ENCODE results near the gene PPAN. TPM values are rescaled to one million over a fixed set of nuclear protein-coding genes. Genes with fewer than 3 reads are reported as not detected.

Gene PPAN
- total RNA-seq, 2 donors from 2014 or later, result 26.4 to 34.0 TPM

GRCh38 chr19:10135551-10136334, 29.6 kb downstream of the PPAN start:
- ATAC-seq, result no peak
- no peak for DNase-seq
- intact Hi-C loops (cut with DNase I, micrococcal nuclease), result no loop called here

- no peak for ATAC-seq
- intact Hi-C loops (cut with DNase I, micrococcal nuclease), result no loop called here
- no peak for DNase-seq
These were observed 30.8 kb downstream of the PPAN start for GRCh38 chr19:10136936-10137335.

DNA sequence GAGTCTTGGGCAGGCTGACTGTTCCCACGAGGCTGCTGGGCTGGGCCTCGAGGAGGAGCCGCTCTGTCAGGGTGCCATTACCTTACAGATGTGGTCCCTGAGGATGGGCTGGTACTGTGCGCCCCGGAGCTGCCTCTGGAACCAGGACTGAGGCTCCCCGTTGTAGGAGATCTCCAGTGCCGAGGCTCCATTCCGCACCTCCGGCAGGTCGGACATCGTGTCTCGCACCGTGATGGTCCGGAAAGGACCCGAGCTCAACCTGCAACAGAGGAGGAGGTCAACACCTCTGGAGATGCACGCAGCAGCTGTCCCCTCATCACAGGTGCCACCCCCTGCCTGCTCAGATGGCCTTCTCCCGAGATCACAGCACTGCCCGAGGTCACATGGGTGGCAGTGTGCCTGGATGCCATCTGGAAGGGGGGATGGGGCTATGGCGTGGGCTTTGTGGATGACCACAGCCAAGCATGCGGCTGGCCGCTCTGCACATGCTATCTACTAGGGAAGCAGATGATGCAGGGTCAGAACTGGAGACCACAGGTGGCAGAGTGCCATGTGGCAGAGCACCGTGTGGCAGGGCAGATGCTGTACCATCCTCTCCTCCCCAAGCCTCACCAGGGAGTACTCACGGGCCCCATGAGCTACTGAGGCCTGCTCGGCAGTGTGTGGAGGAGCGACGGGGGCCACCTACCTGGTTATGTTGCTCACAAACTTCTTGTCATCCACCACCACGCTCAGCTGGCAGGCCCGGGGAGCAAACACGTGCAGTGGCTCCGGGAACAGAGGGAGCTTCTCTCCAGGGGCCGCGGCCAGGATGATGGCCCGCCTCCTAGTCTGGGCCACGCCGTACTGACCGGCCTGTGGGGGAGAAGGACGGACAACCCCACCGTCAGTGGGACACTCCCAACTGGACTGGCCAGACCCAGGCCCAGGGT, 31.9 kb downstream of the PPAN start:
- ATAC-seq, result no peak
- intact Hi-C loops (cut with DNase I, micrococcal nuclease), result no loop called here
- DNase-seq, result no peak

DNA sequence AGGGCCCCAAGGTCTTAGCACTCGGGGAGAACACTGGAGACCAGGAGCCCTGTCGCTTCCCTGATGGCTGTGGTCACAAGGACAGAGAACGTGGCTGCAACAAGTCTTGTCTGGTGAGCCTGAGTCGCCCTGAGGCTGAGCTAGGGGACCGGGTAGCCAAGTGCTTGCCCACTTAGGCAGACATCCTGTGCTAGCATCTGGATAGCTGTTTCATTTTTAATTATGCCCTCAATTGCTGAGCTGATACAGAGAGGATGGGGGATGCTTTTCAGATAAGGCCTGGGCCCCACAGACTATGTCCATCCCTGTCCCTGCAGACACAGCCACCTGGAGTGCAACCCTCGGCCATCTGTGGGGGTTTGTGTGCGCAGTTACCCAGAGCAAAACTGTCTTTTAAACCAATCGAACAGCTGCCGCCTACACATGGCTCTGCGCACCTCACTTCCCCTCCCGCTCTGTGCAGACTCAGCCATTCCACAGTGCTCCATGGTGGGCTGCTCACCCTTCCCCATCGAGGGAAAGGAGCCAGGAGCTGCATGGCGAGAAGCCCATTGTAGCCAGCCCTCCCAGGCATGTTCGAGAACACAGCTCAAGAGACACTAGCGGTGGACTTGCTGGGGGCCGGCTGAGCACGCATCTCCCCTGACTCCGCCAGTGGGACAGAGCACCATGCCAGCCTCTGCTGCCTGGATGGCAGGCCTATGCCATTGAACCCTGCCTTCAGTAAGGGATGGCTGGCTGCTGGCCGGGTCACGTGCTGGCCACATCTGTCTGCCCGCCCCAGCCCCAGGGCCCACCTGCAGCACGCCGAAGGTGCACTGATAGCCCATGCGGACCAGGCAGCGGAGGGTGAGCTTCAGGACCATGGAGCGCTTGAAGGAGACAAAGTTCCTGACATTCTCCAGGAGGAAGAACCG, 33.0 kb downstream of the PPAN start:
- DNase-seq, result no peak
- no peak for ATAC-seq
- intact Hi-C loops (cut with DNase I, micrococcal nuclease), result no loop called here

DNA sequence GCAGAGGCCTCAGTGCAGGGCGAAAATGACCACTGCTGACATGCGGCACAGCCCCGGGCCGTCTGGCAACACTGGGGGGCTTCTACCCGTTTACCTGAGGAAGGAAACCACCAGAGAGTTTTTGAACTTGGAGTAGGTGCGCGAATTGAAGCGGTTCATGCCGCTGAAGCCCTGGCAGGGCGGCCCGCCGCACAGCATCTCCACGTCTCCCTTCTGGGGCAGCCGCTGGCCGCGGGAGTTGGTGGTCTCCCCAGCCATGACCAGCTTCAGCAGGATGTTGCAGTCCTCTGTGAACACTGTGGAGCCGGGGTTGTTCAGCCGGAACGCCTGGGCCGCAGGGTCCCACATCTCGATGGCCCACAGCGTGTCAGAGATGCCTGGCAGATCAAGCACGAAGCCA, 33.8 kb downstream of the PPAN start:
- ATAC-seq, result no peak
- DNase-seq, result no peak
- intact Hi-C loops (cut with DNase I, micrococcal nuclease), result no loop called here

DNA sequence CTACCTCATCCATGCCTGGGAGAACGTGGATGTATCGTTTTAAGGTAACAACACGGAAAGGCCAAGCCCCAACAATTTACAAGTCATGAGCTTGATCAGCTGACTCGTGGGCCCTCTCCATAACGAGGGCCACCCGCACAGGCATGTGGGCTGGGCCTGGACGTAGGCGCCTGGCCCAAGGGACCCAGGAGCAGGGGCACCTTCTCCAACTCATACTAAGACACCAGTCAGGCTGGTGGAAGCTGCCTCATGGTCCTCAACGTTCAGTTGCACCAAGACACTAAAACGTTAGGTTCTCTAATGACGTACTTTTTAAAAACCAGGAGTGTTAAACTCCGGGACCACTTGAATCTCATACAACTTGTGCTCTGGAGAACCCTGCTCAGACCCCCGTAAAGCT, 35.3 kb downstream of the PPAN start:
- intact Hi-C loops (cut with DNase I, micrococcal nuclease), result no loop called here
- ATAC-seq (no peak), DNase-seq (no peak)

DNA sequence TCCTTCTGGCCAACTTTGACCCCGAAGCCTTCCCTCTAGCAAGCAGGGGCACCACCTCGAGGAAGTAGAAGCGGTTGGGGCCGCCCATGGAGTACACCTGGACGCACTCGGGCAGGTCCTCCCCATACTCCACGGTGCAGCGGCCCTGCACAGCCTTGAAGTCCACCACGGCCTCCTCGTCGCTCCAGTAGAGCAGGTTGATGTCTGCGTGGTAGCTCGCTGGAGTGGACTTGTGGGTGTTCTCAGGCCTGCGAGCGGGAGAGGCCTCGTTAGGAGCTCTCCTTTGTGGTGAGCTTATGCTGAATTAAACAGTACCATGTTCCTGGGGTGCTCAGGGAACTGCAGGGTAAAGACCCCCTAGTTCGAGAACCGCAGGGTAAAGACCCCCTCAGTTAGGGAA, 35.8 kb downstream of the PPAN start:
- ATAC-seq (no peak), DNase-seq (no peak)

DNA sequence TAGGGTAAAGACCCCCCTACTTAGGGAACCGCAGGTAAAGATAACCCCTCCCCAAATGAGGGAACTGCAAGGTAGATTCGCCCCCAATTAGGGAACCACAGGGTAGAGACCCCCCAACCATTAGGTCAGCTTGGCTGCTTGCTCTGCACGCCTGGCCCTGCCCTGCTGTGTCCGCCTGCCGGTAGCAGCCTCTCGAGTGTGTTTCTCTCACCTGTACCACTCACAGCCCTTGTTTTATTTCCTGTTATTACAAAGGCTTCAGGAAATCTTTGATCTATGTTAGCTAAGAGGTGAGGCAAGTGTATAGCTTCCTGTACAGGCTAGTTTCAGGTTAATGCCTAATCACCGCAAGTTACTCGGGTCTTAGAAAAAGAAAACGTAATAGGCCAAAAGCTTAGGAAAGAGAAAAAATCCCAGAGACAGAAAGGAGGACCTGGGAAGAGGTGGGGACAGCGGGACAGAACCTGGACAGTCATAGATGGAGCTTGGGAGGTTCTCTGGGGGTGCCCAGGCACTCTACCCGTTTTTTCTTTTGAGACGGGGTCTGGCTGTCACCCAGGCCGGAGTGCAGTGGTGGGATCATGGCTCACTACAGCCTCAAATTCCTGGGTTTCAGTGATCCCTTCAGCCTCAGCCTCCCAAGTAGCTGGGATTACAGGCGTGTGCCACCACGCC, 36.7 kb downstream of the PPAN start:
- ATAC-seq, result peak; percentile 97
- DNase-seq, result peak in 1 of 2 donors; percentile 50
- intact Hi-C loops (cut with DNase I, micrococcal nuclease), result no loop called here

More for the DNA sequence above, 35.8 kb downstream of the PPAN start:
- intact Hi-C loops (cut with DNase I, micrococcal nuclease), result no loop called here

GRCh38 chr19:10143681-10144080, 37.5 kb downstream of the PPAN start:
- no peak for ATAC-seq
- intact Hi-C loops (cut with DNase I, micrococcal nuclease), result no loop called here

GRCh38 chr19:10144361-10144760, 38.2 kb downstream of the PPAN start:
- DNase-seq, result no peak
- ATAC-seq, result no peak
- intact Hi-C loops (cut with DNase I, micrococcal nuclease), result no loop called here

More at GRCh38 chr19:10143681-10144080, 37.5 kb downstream of the PPAN start:
- DNase-seq, result no peak

DNA sequence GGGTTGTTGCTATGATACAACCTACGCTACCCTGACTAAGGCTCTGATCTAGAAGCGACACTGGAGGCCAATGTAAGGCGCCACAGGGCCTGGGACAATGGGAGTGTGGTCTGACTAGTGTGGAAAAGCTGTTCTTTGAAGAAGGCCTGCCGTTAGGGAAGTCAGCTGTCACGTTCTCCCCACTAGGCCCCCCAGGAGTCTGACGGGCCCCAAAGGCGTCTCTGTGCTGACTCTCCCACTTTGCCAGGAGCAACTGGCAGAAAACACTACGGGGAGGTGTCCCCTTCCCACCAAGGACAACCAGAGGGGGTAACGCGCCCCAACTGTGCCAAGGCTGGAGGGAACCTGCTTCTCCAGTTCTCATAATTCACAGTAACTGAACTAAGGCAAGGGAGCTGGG, 38.9 kb downstream of the PPAN start:
- intact Hi-C loops (cut with DNase I, micrococcal nuclease), result no loop called here
- DNase-seq, result no peak
- ATAC-seq, result no peak

GRCh38 chr19:10146142-10146541, 40.0 kb downstream of the PPAN start:
- intact Hi-C loops (cut with DNase I, micrococcal nuclease), result no loop called here
- ATAC-seq (no peak), DNase-seq (no peak)

DNA sequence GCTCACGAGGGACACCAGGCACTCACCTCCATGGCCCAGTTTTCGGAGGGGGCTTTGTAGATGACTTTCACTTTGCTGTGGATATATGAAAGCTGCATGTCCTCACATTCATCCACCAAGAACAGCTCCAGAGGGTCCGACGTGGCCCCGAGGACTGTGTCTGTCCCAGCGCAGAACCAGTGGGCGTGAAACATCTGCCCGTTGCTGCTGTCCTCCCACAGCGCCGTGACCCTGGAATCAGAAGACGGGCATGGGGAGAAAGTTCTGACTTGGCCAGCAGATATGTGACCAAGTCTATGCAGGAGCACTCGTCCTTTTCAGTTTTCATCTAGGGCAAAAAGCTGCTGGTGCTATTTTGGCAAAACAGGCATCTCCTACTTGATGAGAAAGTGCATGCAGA, 43.3 kb downstream of the PPAN start:
- intact Hi-C loops (cut with DNase I, micrococcal nuclease), result no loop called here
- ATAC-seq (no peak), DNase-seq (no peak)

- intact Hi-C loops (cut with DNase I, micrococcal nuclease), result no loop called here
- no peak for DNase-seq
- ATAC-seq, result no peak
These were observed 45.4 kb downstream of the PPAN start for GRCh38 chr19:10151521-10151920.

DNA sequence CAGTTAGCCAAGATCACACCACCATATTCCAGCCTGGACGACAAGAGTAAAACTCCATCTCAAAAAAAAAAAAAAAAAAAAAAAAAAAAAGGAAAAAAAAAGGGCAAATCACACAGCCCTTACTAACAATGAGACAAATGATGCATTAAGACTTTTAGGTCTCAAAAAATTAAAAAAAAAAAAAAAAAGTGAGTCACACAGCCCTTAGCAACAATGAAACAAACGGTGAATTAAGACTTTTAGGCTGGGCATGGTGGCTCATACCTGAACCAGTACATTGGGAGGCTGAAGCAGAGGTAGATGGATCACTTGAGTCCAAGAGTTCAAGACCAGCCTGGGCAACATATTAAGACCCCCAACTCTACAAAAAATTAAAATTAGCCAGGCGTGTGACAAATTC, 45.9 kb downstream of the PPAN start:
- intact Hi-C loops (cut with DNase I, micrococcal nuclease), result no loop called here
- no peak for ATAC-seq
- no peak for DNase-seq

DNA sequence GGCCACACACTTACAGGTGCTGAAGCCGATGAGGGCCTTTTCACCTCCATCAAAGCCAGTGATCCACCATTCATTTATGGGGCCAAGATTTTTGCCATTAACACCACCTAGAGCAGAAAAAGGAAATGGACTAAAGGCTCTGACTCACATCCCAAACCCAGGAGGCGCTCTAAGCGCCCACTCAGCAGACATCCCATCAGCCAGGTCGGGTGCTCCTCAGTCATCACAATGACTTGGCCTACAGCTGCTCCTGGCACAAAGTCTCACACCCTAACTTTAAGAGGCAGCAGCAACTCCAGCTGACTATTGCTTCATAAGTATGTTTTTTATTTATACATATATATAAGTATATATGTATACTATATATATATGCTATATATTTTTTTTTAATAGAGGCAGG, 49.7 kb downstream of the PPAN start:
- DNase-seq, result no peak
- no peak for ATAC-seq
- intact Hi-C loops (cut with DNase I, micrococcal nuclease), result no loop called here

- no peak for ATAC-seq
These were observed 51.9 kb downstream of the PPAN start for GRCh38 chr19:10158071-10158470.

DNA sequence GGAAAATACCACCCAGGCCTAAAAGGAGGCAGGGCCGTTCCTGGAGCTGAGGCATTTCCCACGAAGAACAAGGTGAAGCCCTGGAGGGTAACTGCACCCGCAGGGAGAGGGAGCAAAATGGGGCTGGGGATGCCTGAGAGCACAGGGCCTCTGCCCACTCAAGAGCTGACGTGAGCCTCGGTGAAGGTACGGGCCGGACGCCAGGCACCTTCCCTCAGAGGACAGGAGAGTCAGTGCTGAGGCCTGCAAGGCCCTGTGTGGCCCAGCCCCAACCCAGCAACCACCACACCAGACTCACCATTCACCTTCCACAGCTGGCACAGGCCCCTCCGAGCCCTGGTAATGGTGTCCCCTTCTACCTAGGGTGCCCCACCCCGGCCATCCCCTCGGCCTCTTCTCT, 52.3 kb downstream of the PPAN start:
- intact Hi-C loops (cut with DNase I, micrococcal nuclease), result no loop called here
- DNase-seq (no peak), ATAC-seq (no peak)

More at GRCh38 chr19:10158071-10158470, 51.9 kb downstream of the PPAN start:
- intact Hi-C loops (cut with DNase I, micrococcal nuclease), result no loop called here
- no peak for DNase-seq

- no peak for ATAC-seq
- no peak for DNase-seq
- intact Hi-C loops (cut with DNase I, micrococcal nuclease), result no loop called here
These were observed 53.4 kb downstream of the PPAN start for GRCh38 chr19:10159610-10160009.

All from left colon (tissue), 2 donors.